ENCODE results near the gene POLR3E.

POLR3E gene

GRCh38 chr16:22297114-22297870 is at the start of gene POLR3E:
TSS of gene POLR3E (plus strand) at chr16:22297409. CDS start at chr16:22302969, 5,560 bp downstream.
- Mint-ChIP-seq H3K4me3 (peak within 1 kb of the TSS; percentile 83), H3K9me3 (no peaks in the 10 kb centered on the region), H3K36me3 (peaks cover 8% of the 10 kb centered on the region), H3K27ac (peak within 1 kb of the TSS; percentile 98), H3K27me3 (no peaks in the 10 kb centered on the region), H3K4me1 (peaks cover 33% of the 10 kb centered on the region)
- peak; percentile 81 for ATAC-seq (ENCODE audit: low read depth)
- peak; percentile 100 for DNase-seq (ENCODE audit: low spot score in 2 of 2)

- DNase-seq (ENCODE audit: low spot score in 2 of 2) (no peak), ATAC-seq (ENCODE audit: low read depth) (no peak)
- Mint-ChIP-seq H3K4me3 (no peak overlapping the region), H3K9me3 (peaks cover 2% of the 10 kb centered on the region), H3K4me1 (no peaks in the 10 kb centered on the region), H3K27ac (no peak overlapping the region), H3K27me3 (no peaks in the 10 kb centered on the region), H3K36me3 (peaks cover 33% of the 10 kb centered on the region)
Measured at GRCh38 chr16:22250522-22250921, 46.7 kb upstream of the POLR3E start.

GRCh38 chr16:22252317-22252716 is 44.9 kb upstream of the POLR3E start:
- no peaks in the 10 kb centered on the region for H3K27me3 Mint-ChIP-seq
- H3K4me3 Mint-ChIP-seq: no peak overlapping the region
- DNase-seq (ENCODE audit: low spot score in 2 of 2): no peak
- peaks cover 38% of the 10 kb centered on the region for H3K36me3 Mint-ChIP-seq
- H3K4me1 Mint-ChIP-seq: no peaks in the 10 kb centered on the region
- no peak overlapping the region for H3K27ac Mint-ChIP-seq
- ATAC-seq (ENCODE audit: low read depth): no peak
- H3K9me3 Mint-ChIP-seq: peaks cover 2% of the 10 kb centered on the region

GRCh38 chr16:22253272-22253671 is 43.9 kb upstream of the POLR3E start:
- no peak overlapping the region for H3K27ac Mint-ChIP-seq
- peaks cover 2% of the 10 kb centered on the region for H3K9me3 Mint-ChIP-seq
- H3K4me3 Mint-ChIP-seq: no peak overlapping the region
- ATAC-seq (ENCODE audit: low read depth) (no peak), DNase-seq (ENCODE audit: low spot score in 2 of 2) (no peak)
- no peaks in the 10 kb centered on the region for H3K4me1 Mint-ChIP-seq
- H3K27me3 Mint-ChIP-seq: no peaks in the 10 kb centered on the region
- peaks cover 40% of the 10 kb centered on the region for H3K36me3 Mint-ChIP-seq

GRCh38 chr16:22255335-22255734 is 41.9 kb upstream of the POLR3E start:
- peaks cover 50% of the 10 kb centered on the region for H3K36me3 Mint-ChIP-seq
- no peak overlapping the region for H3K27ac Mint-ChIP-seq
- H3K4me1 Mint-ChIP-seq: no peaks in the 10 kb centered on the region
- peaks cover 2% of the 10 kb centered on the region for H3K9me3 Mint-ChIP-seq
- no peaks in the 10 kb centered on the region for H3K27me3 Mint-ChIP-seq
- no peak for ATAC-seq (ENCODE audit: low read depth)
- no peak overlapping the region for H3K4me3 Mint-ChIP-seq
- DNase-seq (ENCODE audit: low spot score in 2 of 2): no peak

GRCh38 chr16:22257440-22257839 is 39.8 kb upstream of the POLR3E start:
- no peak for ATAC-seq (ENCODE audit: low read depth)

GRCh38 chr16:22260490-22260889 is 36.7 kb upstream of the POLR3E start:
- Mint-ChIP-seq H3K36me3 (peaks cover 31% of the 10 kb centered on the region), H3K4me1 (no peaks in the 10 kb centered on the region), H3K27me3 (no peaks in the 10 kb centered on the region), H3K9me3 (no peaks in the 10 kb centered on the region), H3K27ac (no peak overlapping the region), H3K4me3 (no peak overlapping the region)
- no peak for DNase-seq (ENCODE audit: low spot score in 2 of 2)
- ATAC-seq (ENCODE audit: low read depth): no peak

More at GRCh38 chr16:22257440-22257839, 39.8 kb upstream of the POLR3E start:
- H3K9me3 Mint-ChIP-seq: peaks cover 2% of the 10 kb centered on the region
- no peak overlapping the region for H3K27ac Mint-ChIP-seq
- no peak overlapping the region for H3K4me3 Mint-ChIP-seq
- H3K4me1 Mint-ChIP-seq: no peaks in the 10 kb centered on the region
- no peak for DNase-seq (ENCODE audit: low spot score in 2 of 2)
- H3K27me3 Mint-ChIP-seq: no peaks in the 10 kb centered on the region
- peaks cover 45% of the 10 kb centered on the region for H3K36me3 Mint-ChIP-seq

- no peak for ATAC-seq (ENCODE audit: low read depth)
- H3K4me1 Mint-ChIP-seq: no peaks in the 10 kb centered on the region
- no peaks in the 10 kb centered on the region for H3K9me3 Mint-ChIP-seq
- H3K27me3 Mint-ChIP-seq: no peaks in the 10 kb centered on the region
- H3K36me3 Mint-ChIP-seq: peaks cover 33% of the 10 kb centered on the region
- DNase-seq (ENCODE audit: low spot score in 2 of 2): no peak
- no peak overlapping the region for H3K27ac Mint-ChIP-seq
- no peak overlapping the region for H3K4me3 Mint-ChIP-seq
Measured at GRCh38 chr16:22262460-22262859, 34.7 kb upstream of the POLR3E start.

GRCh38 chr16:22264786-22265185 is 32.4 kb upstream of the POLR3E start:
- Mint-ChIP-seq H3K4me1 (no peaks in the 10 kb centered on the region), H3K4me3 (no peak overlapping the region), H3K27ac (no peak overlapping the region), H3K36me3 (peaks cover 25% of the 10 kb centered on the region), H3K27me3 (no peaks in the 10 kb centered on the region), H3K9me3 (no peaks in the 10 kb centered on the region)
- ATAC-seq (ENCODE audit: low read depth) (no peak), DNase-seq (ENCODE audit: low spot score in 2 of 2) (no peak)

- Mint-ChIP-seq H3K9me3 (no peaks in the 10 kb centered on the region), H3K4me1 (no peaks in the 10 kb centered on the region), H3K27ac (no peak overlapping the region), H3K27me3 (no peaks in the 10 kb centered on the region), H3K36me3 (peaks cover 22% of the 10 kb centered on the region), H3K4me3 (no peak overlapping the region)
- ATAC-seq (ENCODE audit: low read depth) (no peak), DNase-seq (ENCODE audit: low spot score in 2 of 2) (no peak)
Measured at GRCh38 chr16:22265351-22265750, 31.9 kb upstream of the POLR3E start.

- no peaks in the 10 kb centered on the region for H3K9me3 Mint-ChIP-seq
- peaks cover 2% of the 10 kb centered on the region for H3K4me1 Mint-ChIP-seq
- H3K27ac Mint-ChIP-seq: no peak overlapping the region
- no peaks in the 10 kb centered on the region for H3K27me3 Mint-ChIP-seq
- no peak overlapping the region for H3K4me3 Mint-ChIP-seq
- no peak for DNase-seq (ENCODE audit: low spot score in 2 of 2)
- ATAC-seq (ENCODE audit: low read depth): no peak
- H3K36me3 Mint-ChIP-seq: peaks cover 24% of the 10 kb centered on the region
Measured at GRCh38 chr16:22266546-22266945, 30.7 kb upstream of the POLR3E start.

- Mint-ChIP-seq H3K4me1 (peaks cover 2% of the 10 kb centered on the region), H3K9me3 (no peaks in the 10 kb centered on the region), H3K27ac (no peak overlapping the region), H3K4me3 (no peak overlapping the region), H3K27me3 (no peaks in the 10 kb centered on the region), H3K36me3 (peaks cover 32% of the 10 kb centered on the region)
- DNase-seq (ENCODE audit: low spot score in 2 of 2) (no peak), ATAC-seq (ENCODE audit: low read depth) (no peak)
Measured at GRCh38 chr16:22267764-22268163, 29.4 kb upstream of the POLR3E start.

- no peak for DNase-seq (ENCODE audit: low spot score in 2 of 2)
- peaks cover 2% of the 10 kb centered on the region for H3K4me1 Mint-ChIP-seq
- no peaks in the 10 kb centered on the region for H3K9me3 Mint-ChIP-seq
- H3K4me3 Mint-ChIP-seq: no peak overlapping the region
- H3K27ac Mint-ChIP-seq: no peak overlapping the region
- H3K27me3 Mint-ChIP-seq: no peaks in the 10 kb centered on the region
- H3K36me3 Mint-ChIP-seq: peaks cover 31% of the 10 kb centered on the region
- ATAC-seq (ENCODE audit: low read depth): no peak
Measured at GRCh38 chr16:22270525-22270924, 26.7 kb upstream of the POLR3E start.

GRCh38 chr16:22272870-22273650 is 24.1 kb upstream of the POLR3E start:
- Mint-ChIP-seq H3K9me3 (no peaks in the 10 kb centered on the region), H3K4me3 (no peak overlapping the region), H3K27me3 (no peaks in the 10 kb centered on the region), H3K36me3 (peaks cover 27% of the 10 kb centered on the region), H3K27ac (no peak overlapping the region), H3K4me1 (peaks cover 2% of the 10 kb centered on the region)
- ATAC-seq (ENCODE audit: low read depth): no peak
- no peak for DNase-seq (ENCODE audit: low spot score in 2 of 2)
